Vagina (tissue), 2 donors: ENCODE data around the gene LHFPL2. TPM values are rescaled to one million over a fixed set of nuclear protein-coding genes. Genes with fewer than 3 reads are reported as not detected.

Experiments used
- DNase-seq, 2 donors: peaks; one replicate each; pipeline ENCODE4 v3.0.0-alpha.2; 2017; ENCODE audit errors: extremely low spot score in 2 of 2
- H3K27ac ChIP-seq: fragments of 200-600 bp; sonication (generic); one replicate; pipeline ENCODE4 v1.5.1; 2019
- H3K27me3 ChIP-seq: fragments of 200-600 bp; sonication (generic); one replicate; pipeline ENCODE4 v1.5.1; 2019
- H3K36me3 ChIP-seq, 2 donors: fragments of 200-600 bp; sonication (generic); one replicate each; pipeline ENCODE4 v1.5.1; 2017 to 2019
- H3K4me1 ChIP-seq: fragments of 200-600 bp; sonication (generic); one replicate; pipeline ENCODE4 v1.5.1; 2019
- H3K4me3 ChIP-seq, 2 donors: fragments of 200-600 bp; sonication (generic); 1 replicate in 1 of 2; 2 replicates in 1 of 2; pipeline ENCODE4 v1.5.1; 2016 to 2019
- H3K9me3 ChIP-seq: fragments of 200-600 bp; sonication (generic); one replicate; pipeline ENCODE4 v1.5.1; 2019
- POLR2A ChIP-seq, 2 donors: fragments of 450-650 bp; IDR thresholded peaks; one replicate each; pipeline ENCODE4 v1.6.1; 2017; ENCODE audit warnings: antibody characterized with exemption in 2 of 2, mild to moderate bottlenecking in 2 of 2, moderate library complexity in 2 of 2
- POLR2AphosphoS5 ChIP-seq, 2 donors: sonication (generic); formaldehyde crosslinking; IDR thresholded peaks; one replicate each; pipeline ENCODE4 v1.9.0; 2017; ENCODE audit warnings: antibody characterized with exemption in 2 of 2, mild to moderate bottlenecking in 2 of 2, low read depth in 1 of 2; ENCODE audit not compliant: insufficient read depth in 1 of 2
- intact Hi-C: fragments of 100-400 bp; cut with DNase I; formaldehyde crosslinking; loops from one replicate; pipeline ENCODE4 v1.15.1; 2023
- total RNA-seq: library from RNA; depleted of rRNA; stranded (reverse); fragments of >200 nt; gene quantifications from one replicate; pipeline ENCODE4 v1.2.3, GENCODE V29; 2016
- TF ChIP-seq, protein P1 (sequence below), 3 experiments: fragments of 450-650 bp in 2 of 3; fragments of 200-600 bp in 1 of 3; sonication (generic) in 1 of 3; IDR thresholded peaks; one replicate each; pipeline ENCODE4 v1.5.1; 2017 to 2019; ENCODE audit warnings: antibody characterized with exemption in 3 of 3, mild to moderate bottlenecking in 2 of 3, moderate library complexity in 2 of 3

Gene LHFPL2
- total RNA-seq, 1 donor from 2014 or later, result 24.8 TPM

DNA sequence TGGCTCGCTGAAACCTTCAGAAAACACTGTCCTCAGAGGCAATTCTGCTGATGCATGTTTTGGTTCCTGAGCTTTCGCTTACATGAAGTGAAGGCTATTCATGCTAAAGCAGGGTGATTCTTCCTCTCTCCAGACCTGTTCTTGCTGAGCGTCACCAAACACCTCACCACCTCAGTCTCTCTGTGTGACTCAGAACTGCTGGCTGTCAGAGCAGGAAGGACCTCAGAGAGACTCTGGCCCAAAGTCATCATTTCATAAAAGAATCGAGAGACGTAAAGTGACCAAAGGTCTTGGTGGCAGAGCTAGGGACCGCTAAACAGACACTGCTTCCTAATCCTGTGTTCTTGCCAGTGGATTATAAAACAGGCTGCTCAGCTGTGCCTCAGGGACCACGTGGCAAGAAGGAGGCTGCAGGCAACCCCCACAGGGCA, 73.8 kb downstream of the LHFPL2 start:
- Histone ChIP-seq H3K4me3 (no peak overlapping the region), H3K4me1 (peaks cover 45% of the 10 kb centered on the region), H3K9me3 (no peaks in the 10 kb centered on the region), H3K27ac (no peak overlapping the region), H3K27me3 (no peaks in the 10 kb centered on the region), H3K36me3 (no peaks in the 10 kb centered on the region)
- TF ChIP-seq, protein P1, sequence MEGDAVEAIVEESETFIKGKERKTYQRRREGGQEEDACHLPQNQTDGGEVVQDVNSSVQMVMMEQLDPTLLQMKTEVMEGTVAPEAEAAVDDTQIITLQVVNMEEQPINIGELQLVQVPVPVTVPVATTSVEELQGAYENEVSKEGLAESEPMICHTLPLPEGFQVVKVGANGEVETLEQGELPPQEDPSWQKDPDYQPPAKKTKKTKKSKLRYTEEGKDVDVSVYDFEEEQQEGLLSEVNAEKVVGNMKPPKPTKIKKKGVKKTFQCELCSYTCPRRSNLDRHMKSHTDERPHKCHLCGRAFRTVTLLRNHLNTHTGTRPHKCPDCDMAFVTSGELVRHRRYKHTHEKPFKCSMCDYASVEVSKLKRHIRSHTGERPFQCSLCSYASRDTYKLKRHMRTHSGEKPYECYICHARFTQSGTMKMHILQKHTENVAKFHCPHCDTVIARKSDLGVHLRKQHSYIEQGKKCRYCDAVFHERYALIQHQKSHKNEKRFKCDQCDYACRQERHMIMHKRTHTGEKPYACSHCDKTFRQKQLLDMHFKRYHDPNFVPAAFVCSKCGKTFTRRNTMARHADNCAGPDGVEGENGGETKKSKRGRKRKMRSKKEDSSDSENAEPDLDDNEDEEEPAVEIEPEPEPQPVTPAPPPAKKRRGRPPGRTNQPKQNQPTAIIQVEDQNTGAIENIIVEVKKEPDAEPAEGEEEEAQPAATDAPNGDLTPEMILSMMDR (IDR thresholded peaks at IDR 0.05), result no peak
- no peak for TF ChIP-seq POLR2A (IDR thresholded peaks at IDR 0.05)
- TF ChIP-seq POLR2AphosphoS5 (IDR thresholded peaks at IDR 0.05; ENCODE audit: insufficient read depth in 1 of 2, low read depth in 1 of 2), result no peak
- intact Hi-C loops, result no loop called here
- peak in 1 of 2 donors; percentile 80 for DNase-seq

DNA sequence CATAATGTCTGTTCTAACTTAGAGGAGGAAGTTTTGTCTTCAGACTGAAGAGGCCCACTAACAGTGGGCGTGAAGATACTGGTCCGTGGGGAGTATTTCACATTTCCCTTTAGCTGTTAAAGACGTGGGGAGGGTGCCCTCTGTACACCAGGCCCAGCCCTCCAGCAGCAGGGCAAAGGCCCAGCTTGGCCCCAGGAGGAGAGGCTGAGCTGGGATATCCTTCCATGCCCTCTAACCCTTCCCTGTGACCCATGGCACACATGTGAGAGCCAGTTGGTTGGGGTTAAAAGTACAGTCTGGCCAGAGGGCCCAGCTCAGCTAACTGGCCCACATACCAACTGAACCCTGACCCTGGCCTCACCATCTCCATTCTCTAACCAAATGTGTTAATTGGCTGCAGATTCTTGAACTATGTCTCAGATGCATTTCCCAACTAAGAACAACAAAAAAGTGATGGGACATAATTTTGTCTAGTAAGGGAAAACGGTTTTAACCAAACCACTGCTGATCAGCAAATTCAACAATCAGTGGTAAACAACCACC, 74.4 kb downstream of the LHFPL2 start:
- Histone ChIP-seq H3K36me3 (no peaks in the 10 kb centered on the region), H3K27ac (no peak overlapping the region), H3K4me1 (peaks cover 50% of the 10 kb centered on the region), H3K4me3 (no peak overlapping the region), H3K9me3 (no peaks in the 10 kb centered on the region), H3K27me3 (no peaks in the 10 kb centered on the region)
- no peak for TF ChIP-seq POLR2A (IDR thresholded peaks at IDR 0.05)
- no peak for TF ChIP-seq POLR2AphosphoS5 (IDR thresholded peaks at IDR 0.05; ENCODE audit: insufficient read depth in 1 of 2, low read depth in 1 of 2)
- DNase-seq, result no peak
- intact Hi-C loops, result no loop called here

DNA sequence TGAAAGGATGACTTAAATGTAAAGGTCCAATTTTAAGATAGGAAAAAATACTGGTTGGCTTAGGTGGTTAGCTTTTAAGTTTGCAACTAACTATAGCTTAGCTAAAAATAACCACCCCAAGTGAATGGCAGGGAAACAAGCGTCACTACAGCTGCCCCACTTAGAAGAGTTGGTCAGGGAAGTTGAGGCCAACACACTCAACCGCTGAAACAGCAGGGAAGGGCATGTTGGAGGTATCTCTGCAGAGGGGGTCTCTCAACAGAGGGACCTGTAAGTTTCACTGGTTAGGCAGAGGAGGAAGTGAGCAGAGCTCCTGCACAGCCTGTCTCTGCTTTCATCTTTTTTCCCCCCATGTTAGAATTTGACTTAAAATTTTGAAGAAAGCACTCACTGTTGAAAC, 75.3 kb downstream of the LHFPL2 start:
- Histone ChIP-seq H3K4me3 (no peak overlapping the region), H3K27ac (no peak overlapping the region), H3K27me3 (no peaks in the 10 kb centered on the region), H3K9me3 (no peaks in the 10 kb centered on the region), H3K4me1 (peaks cover 52% of the 10 kb centered on the region), H3K36me3 (no peaks in the 10 kb centered on the region)
- intact Hi-C loops, result no loop called here
- TF ChIP-seq POLR2AphosphoS5 (IDR thresholded peaks at IDR 0.05; ENCODE audit: insufficient read depth in 1 of 2, low read depth in 1 of 2) (no peak), POLR2A (IDR thresholded peaks at IDR 0.05) (no peak)
- TF ChIP-seq, protein P1 (IDR thresholded peaks at IDR 0.05), result no peak
- DNase-seq, result peak in 1 of 2 donors; percentile 65

DNA sequence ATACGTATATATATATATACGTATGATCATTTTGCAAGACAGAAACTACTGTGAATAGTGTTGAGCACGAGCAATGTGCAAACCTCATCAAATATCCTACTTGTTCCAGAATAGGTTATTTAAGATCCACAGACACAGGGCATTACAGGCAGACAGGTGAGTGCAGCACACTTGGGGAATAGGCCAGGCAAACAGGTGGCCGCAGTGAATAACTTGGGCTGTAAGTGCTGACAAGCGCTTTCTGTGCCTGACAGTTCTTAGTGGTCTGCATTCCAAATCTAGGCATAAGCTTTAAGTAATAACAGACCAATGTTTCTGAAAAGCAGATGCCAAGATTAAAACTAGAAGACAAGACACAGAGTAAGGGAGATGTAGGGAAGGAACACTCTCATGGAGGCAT, 77.9 kb downstream of the LHFPL2 start:
- Histone ChIP-seq H3K27ac (no peak overlapping the region), H3K36me3 (no peaks in the 10 kb centered on the region), H3K4me1 (peaks cover 44% of the 10 kb centered on the region), H3K27me3 (no peaks in the 10 kb centered on the region), H3K9me3 (no peaks in the 10 kb centered on the region), H3K4me3 (no peak overlapping the region)
- peak in 1 of 2 donors; percentile 52 for DNase-seq
- intact Hi-C loops, result no loop called here
- TF ChIP-seq POLR2A (IDR thresholded peaks at IDR 0.05), result no peak
- no peak for TF ChIP-seq POLR2AphosphoS5 (IDR thresholded peaks at IDR 0.05; ENCODE audit: insufficient read depth in 1 of 2, low read depth in 1 of 2)
- TF ChIP-seq, protein P1 (IDR thresholded peaks at IDR 0.05), result no peak

DNA sequence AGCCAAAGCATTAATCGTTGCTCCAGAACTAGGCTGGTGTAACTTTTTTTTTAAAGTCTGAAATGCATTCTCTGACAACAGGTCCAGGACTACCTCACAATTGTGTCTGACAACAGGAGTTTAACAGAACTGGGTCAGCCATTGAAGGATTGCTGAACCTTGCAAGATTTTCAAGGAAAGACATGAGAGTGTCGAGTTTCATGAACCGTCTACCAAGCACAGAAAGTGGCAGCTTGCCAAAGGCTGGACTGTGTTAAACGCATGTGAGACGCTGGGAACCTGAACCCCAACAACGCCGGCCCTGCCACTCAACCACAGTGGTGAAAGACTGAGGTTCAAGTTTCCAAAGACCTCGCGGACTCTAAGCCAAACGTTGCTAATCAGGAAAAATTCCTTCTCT, 79.1 kb downstream of the LHFPL2 start:
- TF ChIP-seq POLR2A (IDR thresholded peaks at IDR 0.05), result no peak
- TF ChIP-seq POLR2AphosphoS5 (IDR thresholded peaks at IDR 0.05; ENCODE audit: insufficient read depth in 1 of 2, low read depth in 1 of 2), result no peak
- TF ChIP-seq, protein P1 (IDR thresholded peaks at IDR 0.05), result no peak
- Histone ChIP-seq H3K27ac (no peak overlapping the region), H3K36me3 (no peaks in the 10 kb centered on the region), H3K4me3 (no peak overlapping the region), H3K4me1 (peaks cover 35% of the 10 kb centered on the region), H3K9me3 (no peaks in the 10 kb centered on the region), H3K27me3 (no peaks in the 10 kb centered on the region)
- intact Hi-C loops, result no loop called here
- DNase-seq, result peak in 1 of 2 donors; percentile 84
